ENCODE results near the gene ROR1.
"Not testable (repeated sequence)": the region's sequence is repeated elsewhere in the genome, so short reads cannot be mapped to it uniquely, and the experiment has no call there.

ROR1 gene

GRCh38 chr1:63770381-63770780 lies 3.4 kb upstream of the ROR1 start:
- DNase-seq, result no peak

GRCh38 chr1:63772201-63772600 lies 1.6 kb upstream of the ROR1 start:
- no peak for DNase-seq

- DNase-seq, result no peak
These were observed 941 bp upstream of the ROR1 start for GRCh38 chr1:63772876-63773275.

GRCh38 chr1:63773496-63773814 lies 362 bp upstream of the ROR1 start:
- no peak for DNase-seq

GRCh38 chr1:63774617-63775417 lies 1.0 kb downstream of the ROR1 start:
- DNase-seq, result no peak

GRCh38 chr1:63775418-63776127 lies 1.8 kb downstream of the ROR1 start:
- no peak for DNase-seq

GRCh38 chr1:63777286-63777685 lies 3.5 kb downstream of the ROR1 start:
- DNase-seq, result no peak

- no peak for DNase-seq
These were observed 4.4 kb downstream of the ROR1 start for GRCh38 chr1:63777965-63778880.

GRCh38 chr1:63779338-63780211 lies 5.8 kb downstream of the ROR1 start:
- DNase-seq, result no peak

GRCh38 chr1:63780565-63780964 lies 6.7 kb downstream of the ROR1 start:
- no peak for DNase-seq

GRCh38 chr1:63782982-63783381 lies 9.2 kb downstream of the ROR1 start:
- DNase-seq, result no peak

GRCh38 chr1:63784083-63784482 lies 10.3 kb downstream of the ROR1 start:
- DNase-seq, result no peak

GRCh38 chr1:63784489-63785390 lies 10.9 kb downstream of the ROR1 start:
- DNase-seq, result no peak

GRCh38 chr1:63787270-63787669 lies 13.5 kb downstream of the ROR1 start:
- not testable (repeated sequence) for DNase-seq

GRCh38 chr1:63787875-63788274 lies 14.1 kb downstream of the ROR1 start:
- no peak for DNase-seq

GRCh38 chr1:63789856-63790605 lies 16.2 kb downstream of the ROR1 start:
- DNase-seq, result no peak

- DNase-seq, result no peak
These were observed 17.2 kb downstream of the ROR1 start for GRCh38 chr1:63790989-63791388.

GRCh38 chr1:63792152-63792551 lies 18.3 kb downstream of the ROR1 start:
- no peak for DNase-seq

GRCh38 chr1:63793741-63794240 lies 20.0 kb downstream of the ROR1 start:
- DNase-seq, result no peak

- DNase-seq, result no peak
These were observed 20.5 kb downstream of the ROR1 start for GRCh38 chr1:63794354-63794753.

Measured in activated CD4-positive, alpha-beta T cell treated with anti-CD3 and anti-CD28 coated beads, Interleukin-10, Interleukin-2, amounts not matched to agents 100 ng/mL and 50 ng/mL, durations not matched to agents 16 hours and 8 hours (primary cell).